Naive thymus-derived CD4-positive, alpha-beta T cell (primary cell): ENCODE measurements around the gene LYRM4. TPM values are rescaled to one million over a fixed set of nuclear protein-coding genes. Genes with fewer than 3 reads are reported as not detected.
A peak's percentile ranks its signal among the peaks of the same experiment; 100 is the strongest.

Experiments used
- ATAC-seq: fragments of 150-1000 bp; cut with Tn5 transposase; 2 replicates; pipeline ENCODE4 v1.10.0; 2021; ENCODE audit warnings: mild to moderate bottlenecking, moderate library complexity
- CTCF ChIA-PET: fragments of 350-600 bp; sonication (Branson Sonifier 250); formaldehyde crosslinking; loops from one replicate; lab custom pipeline; 2021; ENCODE audit warnings: antibody characterized with exemption; lab: Charles Lee
- POLR2A ChIA-PET: fragments of 350-600 bp; sonication (Branson Sonifier 250); formaldehyde crosslinking; loops from one replicate; lab custom pipeline; 2021; ENCODE audit warnings: antibody characterized with exemption, inconsistent platforms; lab: Charles Lee
- DNase-seq, 9 donors: peaks; one replicate each; pipeline versions ENCODE4 v3.0.0 to v3.0.0-alpha.2; 2020 to 2022; ENCODE audit warnings: mixed read lengths in 1 of 9
- H3K27ac ChIP-seq: one replicate; pipeline ENCODE4 v1.7.0; 2013; ENCODE audit warnings: mild to moderate bottlenecking, low read depth, low read length, moderate library complexity
- H3K27me3 ChIP-seq, 2 donors: one replicate each; pipeline ENCODE4 v1.7.0; 2013; ENCODE audit warnings: low read length in 2 of 2, mild to moderate bottlenecking in 2 of 2, moderate library complexity in 2 of 2; ENCODE audit not compliant: control insufficient read depth in 2 of 2, insufficient read depth in 2 of 2
- H3K36me3 ChIP-seq, 3 experiments: 1 replicate in 2 of 3; 2 replicates in 1 of 3; pipeline ENCODE4 v1.7.0; 2013; ENCODE audit warnings: low read length in 3 of 3, mild to moderate bottlenecking in 3 of 3, moderate library complexity in 1 of 3; ENCODE audit not compliant: insufficient read depth in 3 of 3, control insufficient read depth in 2 of 3
- H3K4me1 ChIP-seq, 2 donors: one replicate each; pipeline ENCODE4 v1.7.0; 2013; ENCODE audit warnings: low read length in 2 of 2, mild to moderate bottlenecking in 2 of 2, moderate library complexity in 1 of 2; ENCODE audit not compliant: control insufficient read depth in 2 of 2, insufficient read depth in 2 of 2
- H3K4me3 ChIP-seq: 2 replicates; pipeline ENCODE4 v1.7.0; 2013; ENCODE audit warnings: mild to moderate bottlenecking, low read length
- H3K9me3 ChIP-seq, 3 experiments: 1 replicate in 2 of 3; 2 replicates in 1 of 3; pipeline ENCODE4 v1.7.0; 2013; ENCODE audit warnings: low read length in 3 of 3; ENCODE audit not compliant: control insufficient read depth in 2 of 3
- H3K27ac Mint-ChIP-seq, 9 donors: one replicate each; pipeline ENCODE4 v1.8.0; 2020 to 2022; ENCODE audit warnings: mixed read lengths in 9 of 9, mild to moderate bottlenecking in 8 of 9, moderate library complexity in 5 of 9, inconsistent platforms in 2 of 9
- H3K27me3 Mint-ChIP-seq, 5 donors: one replicate each; pipeline ENCODE4 v1.8.0; 2021 to 2022; ENCODE audit warnings: mixed read lengths in 5 of 5, mild to moderate bottlenecking in 1 of 5
- H3K36me3 Mint-ChIP-seq, 5 donors: one replicate each; pipeline ENCODE4 v1.8.0; 2020 to 2022; ENCODE audit warnings: mixed read lengths in 5 of 5, mild to moderate bottlenecking in 3 of 5, inconsistent platforms in 1 of 5
- H3K4me1 Mint-ChIP-seq, 7 donors: one replicate each; pipeline ENCODE4 v1.8.0; 2020 to 2022; ENCODE audit warnings: mixed read lengths in 7 of 7, mild to moderate bottlenecking in 3 of 7, inconsistent platforms in 1 of 7
- H3K4me3 Mint-ChIP-seq, 10 donors: one replicate each; pipeline ENCODE4 v1.8.0; 2020 to 2022; ENCODE audit warnings: mild to moderate bottlenecking in 10 of 10, mixed read lengths in 10 of 10, moderate library complexity in 6 of 10, inconsistent platforms in 2 of 10
- H3K9me3 Mint-ChIP-seq, 11 donors: one replicate each; pipeline ENCODE4 v1.8.0; 2020 to 2022; ENCODE audit warnings: mixed read lengths in 11 of 11, mild to moderate bottlenecking in 4 of 11, inconsistent platforms in 1 of 11, moderate library complexity in 1 of 11
- intact Hi-C, 2 donors: fragments of 100-400 bp; cut with micrococcal nuclease; formaldehyde crosslinking; loops; one replicate each; pipeline ENCODE4 v1.15.1; 2023
- polyA plus RNA-seq, 2 donors: library from polyadenylated mRNA; unstranded; fragments of 300-500 nt; fragmentation: Illumina TruSeq; gene quantifications; one replicate each; pipeline ENCODE4 v1.2.3, GENCODE V29; 2021
- total RNA-seq, 6 experiments: library from RNA in 5 of 6; stranded (reverse) in 5 of 6; gene quantifications; 1 replicate in 5 of 6; 2 replicates in 1 of 6; pipeline ENCODE4 v1.2.3 and lab custom pipeline; 2021 to 2026

LYRM4 gene
- total and polyA plus RNA-seq, 7 experiments from 2014 or later = 15.1 to 61.6 (median 24.4) TPM

GRCh38 chr6:5302995-5303622 lies 42.4 kb upstream of the LYRM4 start:
- Histone ChIP-seq H3K27ac (no peak overlapping the region), H3K36me3 (peaks cover 0 to 2% (median 0%) of the 10 kb centered on the region in 3 experiments), H3K27me3 (no peaks in the 10 kb centered on the region), H3K9me3 (no peaks in the 10 kb centered on the region), H3K4me1 (peaks cover 5 to 13% of the 10 kb centered on the region in 2 donors), H3K4me3 (peak overlapping the region; percentile 10)
- H3K27ac Mint-ChIP-seq = peak overlapping the region in 5 of 9 donors; percentile 3 to 48 (median 15)
- peak; percentile 8 to 53 (median 36) for DNase-seq
- no peaks in the 10 kb centered on the region for H3K27me3 Mint-ChIP-seq
- peaks cover 20 to 58% (median 42%) of the 10 kb centered on the region in 7 donors for H3K4me1 Mint-ChIP-seq
- CTCF ChIA-PET = interaction anchor here (1.2 to 3.5 kb wide), 5 partner anchors 10 to 1243 kb away, joined by 4 to 28 read pairs (median 5); no protein-coding TSS in a partner anchor
- ATAC-seq = peak; percentile 90
- peak overlapping the region in 5 of 10 donors; percentile 3 to 36 (median 22) for H3K4me3 Mint-ChIP-seq
- POLR2A ChIA-PET = no interaction called here
- intact Hi-C loops = loop anchor here (1.0 to 10.0 kb wide), 4 partner anchors 43 to 1244 kb away; partner anchors contain the start of gene LYRM4 (in 2 of the 2)
- peaks cover 0 to 2% (median 0%) of the 10 kb centered on the region in 11 donors for H3K9me3 Mint-ChIP-seq
- peaks cover 0 to 11% (median 3%) of the 10 kb centered on the region in 5 donors for H3K36me3 Mint-ChIP-seq

DNA sequence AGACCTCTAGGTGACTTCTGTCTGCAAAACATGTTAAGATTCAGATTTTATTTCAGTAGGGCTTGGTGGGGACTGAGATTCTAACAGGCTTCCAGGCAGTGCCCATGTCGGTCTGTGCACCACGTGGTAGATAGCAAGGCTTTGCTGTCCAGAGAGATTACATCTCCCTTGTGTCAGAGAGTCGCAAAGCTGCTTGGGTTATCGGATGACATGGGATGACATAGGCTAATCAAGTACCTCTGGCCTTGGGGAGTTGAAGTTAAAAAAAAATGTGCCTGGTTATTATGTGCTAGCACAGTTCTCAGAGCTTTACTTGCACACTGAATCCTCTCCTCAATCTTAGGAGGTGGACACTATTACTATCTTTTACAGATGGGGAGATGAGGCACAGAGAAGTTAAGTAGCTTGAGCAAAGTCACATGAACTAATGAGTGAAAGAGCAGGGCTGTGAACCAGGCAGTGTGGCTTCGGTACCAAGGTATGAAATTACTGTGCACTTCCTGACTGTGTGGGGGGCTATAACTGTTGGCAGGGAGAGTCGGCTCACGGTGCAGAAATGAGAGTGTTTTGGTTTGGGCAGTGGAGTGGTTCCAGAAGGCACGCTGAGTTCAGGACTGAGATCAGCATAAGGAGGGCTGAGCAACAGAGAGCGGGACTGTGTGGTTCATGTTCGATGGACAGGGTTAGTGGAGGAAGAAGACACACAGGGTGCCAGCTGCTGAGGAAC lies 41.6 kb upstream of the LYRM4 start:
- Mint-ChIP-seq H3K36me3 (peaks cover 0 to 4% (median 0%) of the 10 kb centered on the region in 5 donors), H3K27me3 (no peaks in the 10 kb centered on the region), H3K4me1 (peaks cover 20 to 54% (median 42%) of the 10 kb centered on the region in 7 donors), H3K4me3 (peak overlapping the region; percentile 0 to 47 (median 28)), H3K9me3 (peaks cover 0 to 2% (median 0%) of the 10 kb centered on the region in 11 donors), H3K27ac (peak overlapping the region in 5 of 9 donors; percentile 15 to 67 (median 40))
- ATAC-seq = peak; percentile 46
- intact Hi-C loops = loop anchor here in 1 of 2 donors (10.0 kb wide), 1 partner anchor 88 kb away; no protein-coding TSS in a partner anchor
- no peaks in the 10 kb centered on the region for H3K9me3 ChIP-seq
- H3K27me3 ChIP-seq = no peaks in the 10 kb centered on the region
- DNase-seq = no peak
- H3K4me3 ChIP-seq = peak overlapping the region; percentile 10
- H3K36me3 ChIP-seq = no peaks in the 10 kb centered on the region
- peaks cover 5 to 13% of the 10 kb centered on the region in 2 donors for H3K4me1 ChIP-seq
- ChIA-PET POLR2A (no interaction called here), CTCF (interaction anchor here (1.2 to 3.5 kb wide), 5 partner anchors 10 to 1244 kb away, joined by 4 to 28 read pairs (median 5); no protein-coding TSS in a partner anchor)
- H3K27ac ChIP-seq = no peak overlapping the region

- H3K27me3 Mint-ChIP-seq = no peaks in the 10 kb centered on the region
- H3K9me3 Mint-ChIP-seq = peaks cover 0 to 2% (median 0%) of the 10 kb centered on the region in 11 donors
- Histone ChIP-seq H3K4me1 (peaks cover 5 to 13% of the 10 kb centered on the region in 2 donors), H3K9me3 (no peaks in the 10 kb centered on the region), H3K4me3 (no peak overlapping the region), H3K27me3 (no peaks in the 10 kb centered on the region), H3K36me3 (no peaks in the 10 kb centered on the region), H3K27ac (no peak overlapping the region)
- H3K4me3 Mint-ChIP-seq = no peak overlapping the region
- no peak for ATAC-seq
- H3K36me3 Mint-ChIP-seq = peaks cover 0 to 10% (median 0%) of the 10 kb centered on the region in 5 donors
- H3K4me1 Mint-ChIP-seq = peaks cover 20 to 54% (median 49%) of the 10 kb centered on the region in 7 donors
- H3K27ac Mint-ChIP-seq = no peak overlapping the region
- ChIA-PET CTCF (interaction anchor here (2.2 kb wide), 1 partner anchor 157 kb away, joined by 10 read pairs; no protein-coding TSS in a partner anchor), POLR2A (no interaction called here)
- intact Hi-C loops = loop anchor here in 1 of 2 donors (10.0 kb wide), 1 partner anchor 85 kb away; no protein-coding TSS in a partner anchor
- DNase-seq = no peak
These were observed 39.5 kb upstream of the LYRM4 start for GRCh38 chr6:5300206-5300764.

- CTCF ChIA-PET = interaction anchor here (1.3 kb wide), 1 partner anchor 152 kb away, joined by 4 read pairs; no protein-coding TSS in a partner anchor
- ATAC-seq = no peak
- Histone ChIP-seq H3K4me3 (no peak overlapping the region), H3K4me1 (peaks cover 0 to 5% of the 10 kb centered on the region in 2 donors), H3K9me3 (no peaks in the 10 kb centered on the region), H3K27ac (no peak overlapping the region), H3K27me3 (no peaks in the 10 kb centered on the region), H3K36me3 (no peaks in the 10 kb centered on the region)
- no peak for DNase-seq
- H3K27ac Mint-ChIP-seq = no peak overlapping the region
- H3K27me3 Mint-ChIP-seq = no peaks in the 10 kb centered on the region
- no peak overlapping the region for H3K4me3 Mint-ChIP-seq
- H3K4me1 Mint-ChIP-seq = peaks cover 19 to 61% (median 45%) of the 10 kb centered on the region in 7 donors
- POLR2A ChIA-PET = no interaction called here
- H3K9me3 Mint-ChIP-seq = no peaks in the 10 kb centered on the region
- intact Hi-C loops = no loop called here
- peaks cover 0 to 24% (median 0%) of the 10 kb centered on the region in 5 donors for H3K36me3 Mint-ChIP-seq
These were observed 34.9 kb upstream of the LYRM4 start for GRCh38 chr6:5295623-5296022.

DNA sequence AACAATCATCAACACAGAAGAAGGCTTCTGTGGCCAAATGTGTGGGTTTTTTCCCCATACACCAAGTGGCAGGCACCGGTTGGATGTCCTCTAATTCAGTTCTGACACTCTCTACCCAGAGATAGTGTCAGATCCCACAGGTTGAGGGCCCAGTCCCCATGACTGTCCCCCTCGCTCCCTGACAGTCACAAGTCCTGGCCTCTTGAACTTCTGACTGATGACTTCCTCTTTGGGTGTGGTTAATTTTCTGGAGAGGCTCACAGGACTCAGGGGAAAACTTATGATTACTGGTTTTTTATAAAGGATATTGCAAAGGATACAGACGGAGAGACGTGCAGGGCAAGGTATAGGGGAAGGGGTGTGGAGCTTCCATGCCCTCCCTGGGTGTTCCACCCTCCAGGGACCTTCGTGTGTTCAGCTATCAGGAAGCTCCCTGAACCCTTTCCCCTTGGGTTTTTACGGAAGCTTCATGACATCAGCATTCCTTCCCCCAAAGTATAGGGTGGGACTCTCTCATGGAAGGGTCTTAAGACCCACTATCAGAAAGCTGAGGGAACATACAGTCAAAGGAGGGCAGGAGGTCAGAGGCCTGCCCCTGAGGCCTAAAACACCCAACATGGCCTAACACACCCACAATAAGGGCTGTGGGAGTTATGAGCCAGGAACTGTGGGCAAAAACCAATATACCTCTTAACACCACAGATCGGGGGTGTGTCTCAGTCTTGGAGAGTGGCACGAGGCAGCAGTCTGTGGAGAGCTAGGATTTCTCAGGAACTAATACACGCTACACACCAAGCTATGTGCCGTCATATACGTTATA lies 33.9 kb upstream of the LYRM4 start:
- CTCF ChIA-PET = interaction anchor here (0.5 to 1.3 kb wide), 2 partner anchors 14 to 151 kb away, joined by 3 to 4 read pairs; no protein-coding TSS in a partner anchor
- intact Hi-C loops = no loop called here
- Mint-ChIP-seq H3K4me1 (peaks cover 14 to 57% (median 41%) of the 10 kb centered on the region in 7 donors), H3K36me3 (peaks cover 0 to 25% (median 0%) of the 10 kb centered on the region in 5 donors), H3K9me3 (no peaks in the 10 kb centered on the region), H3K27me3 (no peaks in the 10 kb centered on the region), H3K27ac (peak overlapping the region in 2 of 9 donors; percentile 1 to 15), H3K4me3 (no peak overlapping the region)
- POLR2A ChIA-PET = no interaction called here
- Histone ChIP-seq H3K36me3 (no peaks in the 10 kb centered on the region), H3K27ac (no peak overlapping the region), H3K4me3 (no peak overlapping the region), H3K9me3 (no peaks in the 10 kb centered on the region), H3K27me3 (no peaks in the 10 kb centered on the region), H3K4me1 (peaks cover 0 to 5% of the 10 kb centered on the region in 2 donors)
- ATAC-seq = peak; percentile 47
- DNase-seq = no peak
